Activated T-cell treated with anti-CD3 and anti-CD28 coated beads for 48 hours (primary cell): ENCODE measurements around the gene CDC37.

Source experiments
- DNase-seq: peaks from one replicate; pipeline ENCODE4 v3.0.0-alpha.2; 2020; ENCODE audit warnings: low read depth

The CDC37 gene

DNA sequence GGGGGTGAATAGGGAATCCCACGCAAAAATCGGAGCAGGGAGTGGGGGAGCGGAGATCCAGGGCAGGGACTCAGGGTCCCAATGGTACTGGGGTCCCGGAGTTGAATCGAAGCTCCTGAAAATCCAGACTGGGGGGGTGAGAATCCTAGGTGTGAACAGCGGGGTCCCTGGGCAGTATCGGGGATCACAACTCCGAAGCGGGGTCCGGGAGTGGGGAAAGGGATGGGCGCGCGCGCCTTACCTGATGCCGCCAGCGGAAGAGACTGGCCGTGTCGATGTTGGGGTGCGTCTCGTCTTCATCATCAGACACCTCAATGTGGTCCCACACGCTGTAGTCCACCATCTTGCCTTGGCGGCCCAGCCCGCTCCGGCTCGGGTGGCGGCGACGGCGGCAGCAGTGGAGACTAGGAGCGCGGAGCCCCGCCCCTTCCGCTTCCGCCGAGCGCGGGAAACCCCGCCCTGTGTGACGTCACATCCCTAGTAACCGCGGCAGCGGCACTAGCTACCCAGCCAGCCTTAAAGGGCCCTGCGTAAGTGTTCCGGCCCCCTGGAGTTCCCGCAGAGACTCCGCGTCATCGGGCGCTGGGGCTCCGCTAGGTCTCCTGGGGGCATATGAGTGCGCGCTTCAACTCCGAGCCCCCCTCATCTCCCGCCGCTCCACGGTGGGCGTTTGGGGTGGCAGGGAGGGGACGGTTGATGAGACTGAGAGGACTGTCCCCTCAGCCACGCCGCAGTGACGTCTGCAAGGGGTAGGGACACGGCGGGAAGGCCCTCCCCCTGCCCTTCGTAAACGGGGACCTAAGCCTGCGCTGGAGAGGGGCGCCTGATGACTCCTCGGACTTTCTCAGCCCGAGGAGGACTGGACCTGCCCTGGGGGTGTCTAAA is at the start of gene CDC37:
CDC37 (minus strand) TSS at position 406 of the 885 bp plus-strand sequence; CDS start at position 343, 63 bp downstream.
- DNase-seq: peak; percentile 98

DNA sequence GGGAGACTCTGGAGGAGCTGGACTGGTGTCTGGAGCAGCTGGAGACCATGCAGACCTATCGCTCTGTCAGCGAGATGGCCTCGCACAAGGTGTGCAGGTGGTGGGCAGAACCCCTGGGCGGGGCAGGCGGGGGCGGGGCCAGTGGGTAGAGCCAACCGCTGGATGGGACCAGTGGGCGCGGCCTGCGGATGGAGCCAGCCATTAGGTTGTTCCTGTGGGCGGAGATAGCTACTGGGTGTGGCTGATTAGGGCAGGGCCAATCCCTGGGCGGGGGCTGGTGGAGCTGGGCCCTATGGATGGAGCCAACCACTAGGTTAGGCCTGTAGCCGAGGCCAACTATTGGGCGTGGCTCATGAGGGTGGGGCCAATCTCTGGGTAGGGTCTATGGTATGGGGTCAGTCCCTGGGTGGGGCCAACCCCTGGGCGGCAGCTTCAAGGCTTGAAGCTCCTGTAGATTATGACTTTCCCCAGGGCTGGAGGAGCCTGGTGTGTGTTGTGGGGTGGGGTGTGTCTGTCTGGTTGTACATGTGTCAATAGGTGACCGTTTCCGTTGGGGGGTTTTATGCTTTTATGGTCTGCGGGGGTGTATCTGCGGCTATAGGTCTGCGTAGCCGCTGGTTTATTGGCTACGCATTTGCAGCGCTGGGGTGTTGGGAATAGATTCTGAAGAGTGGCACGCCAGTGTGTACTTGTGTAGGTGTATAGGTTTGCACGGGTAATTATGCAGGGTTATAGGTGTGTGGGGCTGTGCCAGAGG is 47.7 kb upstream of the CDC37 start:
- no peak for DNase-seq

- no peak for DNase-seq
Observed at GRCh38 chr19:10450191-10450852, 47.0 kb upstream of the CDC37 start.

DNA sequence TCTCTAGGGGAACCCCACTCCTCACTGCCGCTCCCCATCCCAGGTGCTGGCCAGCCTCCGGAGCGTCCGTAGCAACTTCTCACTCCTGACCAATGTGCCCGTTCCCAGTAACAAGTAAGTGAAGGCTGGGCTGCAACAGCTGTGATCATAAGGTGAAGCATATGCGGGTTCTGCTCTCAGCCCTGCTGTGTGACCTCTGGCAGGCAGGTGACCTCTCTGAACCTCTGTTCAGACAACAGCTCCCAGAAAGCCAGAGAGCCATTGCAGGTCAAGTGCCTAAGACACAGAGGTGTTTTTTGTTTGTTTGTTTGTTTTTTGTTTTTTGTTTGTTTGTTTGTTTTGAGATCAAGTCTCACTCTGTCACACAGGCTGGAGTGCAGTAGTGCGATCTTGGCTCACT is 45.7 kb upstream of the CDC37 start:
- DNase-seq: no peak

DNA sequence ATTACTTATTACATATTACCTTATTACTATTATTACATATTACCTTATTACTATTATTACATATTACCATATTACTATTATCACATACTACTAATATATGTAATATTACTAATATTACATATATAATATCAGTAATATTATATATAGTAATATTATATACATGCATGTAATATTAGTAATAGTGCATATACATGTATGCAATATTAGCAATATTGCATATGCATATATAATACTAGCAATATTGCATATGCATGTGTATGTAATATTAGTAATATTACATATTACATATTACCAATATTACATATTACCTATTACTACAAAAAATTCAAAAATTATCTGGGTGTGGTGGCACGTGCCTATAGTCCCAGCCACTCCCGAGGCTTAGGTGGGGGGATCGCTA is 39.4 kb upstream of the CDC37 start:
- no peak for DNase-seq

DNA sequence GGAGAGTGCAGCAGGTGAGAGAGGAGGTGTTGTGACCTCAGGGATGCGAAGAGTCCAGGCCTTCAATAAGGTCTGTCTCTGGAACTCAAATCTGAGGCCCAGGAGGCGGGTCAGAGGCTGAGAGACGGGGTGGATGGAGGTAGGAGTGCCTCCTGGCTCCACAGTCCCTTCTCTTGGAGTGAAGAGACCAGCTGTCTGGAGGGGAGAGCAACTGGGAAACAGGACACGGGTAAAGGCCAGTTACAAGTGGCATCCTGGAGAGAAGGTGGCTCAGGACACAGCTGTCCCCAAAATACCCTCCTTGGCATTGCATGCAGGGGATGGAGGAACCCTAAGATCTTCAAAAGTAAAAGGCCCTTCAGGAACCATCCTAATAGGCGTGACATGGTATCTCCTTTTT is 36.2 kb upstream of the CDC37 start:
- no peak for DNase-seq

GRCh38 chr19:10433131-10433536 is 29.8 kb upstream of the CDC37 start:
- no peak for DNase-seq

GRCh38 chr19:10432736-10433130 is 29.4 kb upstream of the CDC37 start:
- no peak for DNase-seq

DNA sequence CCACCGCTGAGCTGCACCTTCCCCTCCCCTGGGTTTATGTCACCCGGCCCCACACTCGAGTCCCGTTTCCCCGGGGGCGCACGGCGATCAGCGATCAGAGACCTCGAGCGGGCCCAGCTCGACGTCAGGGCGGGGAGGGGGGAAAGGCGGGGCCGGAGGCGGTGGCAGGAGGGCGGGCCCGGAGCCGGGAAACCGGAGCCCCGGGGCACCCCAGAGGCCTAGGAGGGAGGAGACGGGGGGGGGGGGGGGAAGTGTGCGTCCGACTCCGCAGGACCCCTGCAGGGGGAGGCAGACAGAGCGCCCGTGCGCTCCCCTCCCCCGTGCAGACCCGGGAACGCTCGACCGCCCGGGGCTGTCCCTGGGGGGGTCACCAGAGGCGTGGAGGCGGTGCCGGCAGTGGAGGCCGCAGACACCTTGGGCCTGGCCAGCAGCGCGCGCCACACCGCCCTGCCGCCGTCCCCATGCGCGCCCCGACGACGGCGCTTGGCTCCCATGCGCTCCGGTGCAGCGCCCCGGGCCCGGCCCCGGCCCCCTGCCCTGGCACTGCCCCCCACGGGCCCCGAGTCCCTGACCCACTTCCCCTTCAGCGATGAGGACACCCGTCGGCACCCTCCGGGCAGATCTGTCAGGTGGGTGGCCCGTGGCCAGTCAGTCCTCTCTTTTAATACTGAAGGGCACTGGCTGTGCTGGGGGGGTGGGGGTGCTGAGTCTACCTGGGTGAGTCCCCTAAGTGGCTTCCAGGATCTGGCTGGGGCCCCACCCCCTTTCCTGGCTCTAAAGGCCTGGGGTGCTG is 28.8 kb upstream of the CDC37 start:
- peak; percentile 52 for DNase-seq

GRCh38 chr19:10431254-10431942 is 28.1 kb upstream of the CDC37 start:
- no peak for DNase-seq

- no peak for DNase-seq
Observed at GRCh38 chr19:10430505-10431253, 27.3 kb upstream of the CDC37 start.

GRCh38 chr19:10428996-10429381 is 25.6 kb upstream of the CDC37 start:
- no peak for DNase-seq

DNA sequence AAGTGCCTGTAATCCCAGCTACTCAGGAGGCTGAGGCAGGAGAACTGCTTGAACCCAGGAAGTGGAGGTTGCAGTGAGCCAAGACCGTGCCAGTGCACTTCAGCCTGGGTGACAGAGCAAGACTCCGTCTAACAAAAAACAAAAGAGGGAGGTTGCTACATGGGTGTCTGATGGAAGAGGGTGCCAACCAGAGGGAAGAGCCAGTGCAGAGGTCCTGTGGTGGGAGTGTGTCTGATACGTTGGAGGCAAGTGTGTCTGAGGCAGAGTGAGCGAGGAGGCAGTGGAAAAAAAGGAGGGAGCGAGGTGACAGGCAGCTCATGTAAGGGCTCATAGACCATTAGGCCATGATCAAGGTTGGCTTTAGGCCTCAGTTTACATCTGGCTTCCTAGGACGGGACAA is 23.8 kb upstream of the CDC37 start:
- DNase-seq: no peak

DNA sequence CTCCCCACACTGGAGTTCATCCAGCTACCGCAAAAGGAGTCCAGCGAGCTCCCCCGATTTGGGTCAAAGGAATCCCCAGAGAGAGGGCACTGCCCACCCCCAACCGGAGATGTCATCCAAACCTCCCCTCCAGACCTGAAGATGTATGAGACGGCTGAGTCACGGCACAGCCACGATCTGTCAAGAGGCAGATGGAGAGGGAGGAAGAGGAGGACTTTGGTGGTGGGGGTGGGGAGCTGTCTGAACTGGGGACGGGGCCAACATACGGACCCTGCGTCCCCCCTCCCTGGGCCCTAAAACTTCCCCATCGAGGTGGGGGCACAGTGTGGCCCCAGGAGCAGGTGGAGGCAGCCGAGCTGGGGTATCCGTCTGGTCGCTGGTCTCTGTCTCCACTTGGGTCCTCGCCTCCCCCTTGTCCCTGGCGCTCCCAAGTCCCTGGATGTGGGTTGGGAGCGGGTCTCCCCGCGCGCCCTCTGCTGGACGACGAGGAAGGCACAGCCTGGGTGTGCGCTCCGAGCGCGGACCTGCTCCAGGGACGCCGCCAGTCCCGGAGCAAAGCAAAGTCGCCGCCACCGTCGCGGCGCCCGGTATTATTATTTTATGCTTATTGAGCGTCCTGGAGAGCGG is 20.8 kb upstream of the CDC37 start:
- peak; percentile 63 for DNase-seq

DNA sequence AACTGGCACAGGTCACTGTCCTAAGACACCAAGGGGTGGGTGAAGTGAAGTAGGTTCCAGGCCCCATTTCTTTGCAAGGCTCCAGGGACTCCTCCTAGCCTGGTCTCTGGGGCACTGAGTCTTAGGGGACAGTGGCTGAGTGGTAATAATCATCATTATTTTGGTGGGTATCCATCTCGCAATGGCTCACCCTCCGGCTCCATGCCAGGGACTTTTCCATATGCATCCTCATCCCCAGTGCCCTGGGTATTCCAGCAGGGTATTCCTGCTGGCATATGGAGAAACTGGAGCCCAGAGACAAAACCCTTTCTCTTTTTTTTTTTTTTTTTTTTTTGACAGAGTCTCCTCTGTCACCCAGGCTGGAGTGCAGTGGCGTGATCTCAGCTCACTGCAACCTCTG is 19.5 kb upstream of the CDC37 start:
- DNase-seq: no peak

- no peak for DNase-seq
Observed at GRCh38 chr19:10422046-10422461, 18.7 kb upstream of the CDC37 start.

- DNase-seq: no peak
Observed at GRCh38 chr19:10421240-10422045, 18.1 kb upstream of the CDC37 start.

DNA sequence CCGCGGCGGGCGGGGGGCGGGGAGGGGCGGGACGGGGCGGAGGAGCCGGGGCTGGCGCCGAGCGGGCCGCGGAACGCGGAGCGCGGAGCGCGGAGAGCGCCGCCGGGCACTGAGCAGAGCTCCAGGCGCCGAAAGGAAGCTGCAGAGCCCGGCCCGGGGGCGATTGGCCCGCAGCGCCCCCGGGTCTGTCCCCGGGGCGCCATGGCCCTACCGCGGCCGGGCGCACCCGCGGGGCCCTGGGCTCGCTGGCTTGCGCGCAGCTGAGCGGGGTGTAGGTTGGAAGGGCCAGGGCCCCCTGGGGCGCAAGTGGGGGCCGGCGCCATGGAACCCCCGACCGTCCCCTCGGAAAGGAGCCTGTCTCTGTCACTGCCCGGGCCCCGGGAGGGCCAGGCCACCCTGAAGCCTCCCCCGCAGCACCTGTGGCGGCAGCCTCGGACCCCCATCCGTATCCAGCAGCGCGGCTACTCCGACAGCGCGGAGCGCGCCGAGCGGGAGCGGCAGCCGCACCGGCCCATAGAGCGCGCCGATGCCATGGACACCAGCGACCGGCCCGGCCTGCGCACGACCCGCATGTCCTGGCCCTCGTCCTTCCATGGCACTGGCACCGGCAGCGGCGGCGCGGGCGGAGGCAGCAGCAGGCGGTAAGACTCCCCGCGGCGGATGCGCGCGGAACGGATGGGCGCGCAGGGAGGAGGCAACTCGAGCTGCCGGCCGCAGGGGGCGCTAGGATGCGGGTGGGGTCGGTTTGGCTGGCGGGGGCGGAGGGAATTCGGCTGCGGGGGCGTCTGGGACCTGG is 17.3 kb upstream of the CDC37 start, which contains the start of gene PDE4A:
PDE4A (plus strand) TSS at position 95 of the 796 bp plus-strand sequence; CDS start at position 322, 227 bp downstream.
- DNase-seq: peak; percentile 67
